GM19025 (cell line): ENCODE measurements around the gene MCU.

ENCODE experiments used
- ATAC-seq: cut with Tn5 transposase; IDR thresholded peaks from one replicate; pipeline ENCODE4 v1.9.1; 2021; ENCODE audit warnings: mild to moderate bottlenecking, low read depth, moderate library complexity; ENCODE audit not compliant: unreplicated experiment

Gene MCU

DNA sequence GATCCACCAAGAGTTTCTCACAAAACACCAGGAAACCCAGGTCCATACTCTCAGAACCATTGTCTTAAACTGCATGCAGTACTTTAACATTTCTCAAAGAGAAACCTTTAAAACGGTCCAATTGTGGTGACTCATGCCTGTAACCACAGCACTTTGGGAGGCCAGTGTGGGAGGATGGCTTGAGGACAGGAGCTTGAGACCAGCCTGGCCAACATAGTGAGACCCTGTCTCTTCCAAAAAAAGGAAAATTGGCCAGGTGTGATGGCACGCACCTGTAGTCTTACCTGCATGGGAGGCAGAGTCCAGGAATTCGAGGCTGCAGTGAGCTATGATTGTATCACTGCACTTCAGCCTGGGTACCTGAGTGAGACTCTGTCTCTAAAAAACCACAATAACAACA, 104.1 kb downstream of the MCU start:
- no peak for ATAC-seq

DNA sequence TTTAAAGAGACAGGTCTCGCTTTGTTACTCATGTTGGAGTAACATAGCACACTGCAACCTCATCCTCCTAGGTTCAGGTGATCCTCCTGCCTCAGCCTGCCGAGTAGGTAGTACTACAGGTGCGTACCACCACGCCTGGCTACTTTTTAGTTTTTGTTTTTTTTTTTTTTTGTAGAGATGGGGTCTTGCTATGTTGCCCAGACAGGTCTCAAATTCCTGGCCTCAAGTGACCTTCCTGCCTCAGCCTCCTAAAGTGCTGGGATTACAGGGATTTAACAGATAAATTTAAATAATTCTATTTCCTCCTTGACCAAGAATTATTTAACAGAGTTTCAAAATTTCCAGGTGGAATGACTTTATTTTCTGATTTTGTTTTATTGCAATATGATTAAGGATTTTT, 104.6 kb downstream of the MCU start:
- no peak for ATAC-seq

DNA sequence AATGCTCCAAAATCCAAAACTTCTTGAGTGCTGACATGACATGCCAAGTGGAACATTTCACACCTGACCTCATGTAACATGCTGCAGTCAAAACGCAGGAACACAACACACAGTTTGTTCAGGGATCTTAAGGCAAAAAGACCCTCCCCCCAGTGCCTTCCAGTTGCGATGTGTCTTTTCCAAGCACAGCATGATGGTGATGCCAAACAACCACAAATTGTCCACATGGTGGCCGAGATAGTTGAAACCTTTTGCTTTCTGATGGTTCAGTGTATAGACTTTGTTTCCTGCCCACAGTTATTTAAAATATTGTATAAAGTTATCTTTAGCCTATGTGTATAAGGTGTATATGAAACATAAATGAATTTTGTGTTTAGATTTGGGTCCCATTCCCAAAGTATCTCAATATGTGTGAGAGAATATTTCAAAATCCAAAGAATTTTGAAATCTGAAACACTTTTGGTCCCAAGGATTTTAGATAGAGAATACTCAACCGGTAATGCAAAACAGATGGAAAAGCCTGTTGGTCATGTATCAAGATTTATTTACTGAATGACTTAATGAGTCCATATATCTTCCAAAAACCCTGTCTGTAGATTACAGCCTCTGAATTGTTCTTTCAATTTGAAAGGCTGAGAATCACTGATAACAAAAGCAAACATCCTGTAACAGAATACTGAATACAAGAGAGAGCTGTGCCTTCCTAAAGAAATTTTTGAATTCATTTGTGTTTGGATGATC, 108.2 kb downstream of the MCU start:
- ATAC-seq, result no peak

DNA sequence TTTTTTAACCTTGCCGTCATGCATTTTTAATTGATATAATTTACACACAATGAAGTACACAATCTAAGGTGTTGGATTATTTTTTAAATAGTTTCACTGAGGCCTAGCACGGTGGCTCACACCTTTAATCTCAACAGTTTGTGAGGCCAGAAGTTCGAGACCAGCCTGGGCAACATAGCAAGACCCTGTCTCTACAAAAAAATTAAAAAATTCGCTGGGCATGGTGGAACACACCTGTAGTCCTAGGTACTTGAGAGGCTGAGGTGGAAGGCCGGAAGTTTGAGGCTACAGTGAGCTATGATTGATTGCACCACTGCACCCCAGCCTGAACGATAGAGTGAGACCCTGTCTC, 108.8 kb downstream of the MCU start:
- no peak for ATAC-seq

DNA sequence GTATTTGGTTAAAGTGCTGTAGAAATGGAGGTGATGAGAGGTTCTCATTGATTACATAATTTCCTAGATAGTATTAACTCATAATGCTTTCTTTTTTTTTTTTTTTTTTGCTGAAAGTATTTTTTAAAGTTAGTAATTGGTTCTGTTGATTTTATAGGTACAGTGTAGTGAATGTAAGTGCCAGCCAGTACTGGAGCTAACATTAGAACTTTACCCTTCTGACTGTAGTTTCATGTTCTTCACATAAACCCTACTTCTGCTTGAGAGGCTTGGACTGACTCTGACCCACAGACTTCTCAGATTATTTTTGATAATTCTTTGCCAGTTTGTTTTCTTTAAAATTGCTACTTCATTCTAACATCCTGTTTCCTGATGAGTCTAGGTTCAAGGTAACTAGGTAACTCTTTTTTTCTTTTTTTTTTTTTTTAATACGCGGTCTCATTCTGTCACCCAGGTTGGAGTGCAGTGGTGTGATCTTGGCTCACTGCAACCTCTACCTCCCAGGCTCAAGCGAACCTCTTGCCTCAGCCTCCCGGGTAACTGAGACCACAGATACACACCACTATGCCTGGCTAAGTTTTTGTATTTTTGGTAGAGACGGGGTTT, 109.4 kb downstream of the MCU start:
- ATAC-seq, result no peak

DNA sequence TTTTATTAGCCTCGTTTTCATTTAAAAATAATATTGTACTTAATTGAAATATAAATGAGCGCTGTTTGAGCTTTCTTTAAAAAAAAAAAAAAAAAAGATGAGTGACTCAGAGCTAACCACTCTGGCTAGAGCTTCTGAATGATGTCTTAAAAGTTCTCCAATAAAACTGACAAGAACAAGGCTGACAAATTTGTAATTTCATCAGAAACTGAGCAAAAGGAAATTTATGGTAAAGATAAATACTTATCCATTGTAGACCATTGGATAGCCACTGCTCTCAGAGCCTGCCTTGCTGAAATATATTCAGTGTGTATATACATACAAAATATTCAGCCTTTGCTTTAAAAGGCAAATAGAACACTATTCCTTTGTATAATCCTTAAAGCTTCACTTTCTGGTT, 110.4 kb downstream of the MCU start:
- no peak for ATAC-seq

DNA sequence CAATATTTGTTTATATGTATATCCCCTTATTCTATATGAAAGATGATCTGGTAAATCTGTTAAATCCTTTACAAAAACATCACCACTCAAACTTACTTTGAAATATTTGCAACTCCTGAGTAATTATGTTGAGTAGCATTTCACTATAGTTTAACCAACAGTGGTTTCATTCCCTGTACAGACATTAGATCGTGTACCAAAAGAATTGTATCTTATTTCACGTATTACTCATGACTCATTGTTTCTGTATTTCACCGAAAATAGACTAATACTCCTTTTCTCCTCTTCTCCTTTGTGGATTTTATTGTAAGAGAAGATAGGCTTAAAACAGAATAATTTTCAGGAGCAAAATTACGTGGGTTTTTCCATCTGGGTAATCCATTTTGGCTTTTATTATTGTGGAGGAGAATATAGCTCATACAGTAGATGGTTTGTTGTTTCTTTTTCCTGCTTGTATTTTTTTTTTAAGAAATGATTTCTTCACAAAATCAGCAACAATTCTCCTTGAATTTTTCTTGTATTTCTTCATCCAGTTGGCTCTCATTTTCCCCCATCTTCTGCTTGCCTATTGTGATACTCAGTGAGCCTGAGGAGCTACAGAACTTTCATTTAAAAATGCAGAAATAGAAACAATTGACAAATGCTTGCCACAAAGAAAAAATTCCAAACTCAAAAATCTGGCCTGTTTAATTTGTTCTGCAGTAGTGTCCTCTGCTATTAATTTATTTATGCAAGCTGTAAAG, 111.0 kb downstream of the MCU start:
- ATAC-seq, result no peak

DNA sequence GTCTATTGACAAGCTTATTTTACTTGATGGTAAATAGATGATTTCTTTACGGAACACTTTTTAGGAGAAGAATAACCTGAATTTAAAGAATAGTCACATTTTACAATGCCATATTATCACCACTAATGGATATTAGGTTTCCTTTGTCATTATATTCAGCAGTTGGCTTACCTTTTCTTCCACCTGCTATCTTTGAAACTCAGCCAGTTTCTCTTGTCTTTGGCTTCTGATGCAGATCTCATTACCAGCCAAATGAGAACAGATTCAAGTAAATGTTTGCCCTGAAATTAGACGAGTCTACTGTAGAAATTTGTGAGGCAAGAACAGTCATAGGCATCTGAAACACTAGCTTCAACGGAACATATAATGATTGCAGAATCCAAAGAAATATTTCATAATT, 116.1 kb downstream of the MCU start:
- no peak for ATAC-seq

DNA sequence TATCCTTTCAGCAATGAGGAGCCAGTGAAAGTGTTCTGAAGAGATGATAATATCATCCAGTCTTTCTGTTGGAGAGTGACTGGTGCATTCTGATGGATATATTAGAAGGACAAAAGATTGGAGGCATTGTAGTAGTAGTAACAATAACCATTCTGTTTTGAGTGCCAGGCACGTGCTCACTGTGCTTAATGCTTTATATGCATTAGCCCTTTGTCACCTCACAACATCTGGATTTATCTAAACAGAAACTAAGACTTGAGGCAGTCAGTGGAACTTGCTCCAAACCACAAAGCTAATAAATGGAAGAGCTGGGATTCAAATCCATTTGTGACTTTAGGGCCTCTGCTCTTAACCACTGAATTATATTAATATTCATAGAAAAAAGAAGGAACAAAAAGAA, 117.1 kb downstream of the MCU start:
- no peak for ATAC-seq

DNA sequence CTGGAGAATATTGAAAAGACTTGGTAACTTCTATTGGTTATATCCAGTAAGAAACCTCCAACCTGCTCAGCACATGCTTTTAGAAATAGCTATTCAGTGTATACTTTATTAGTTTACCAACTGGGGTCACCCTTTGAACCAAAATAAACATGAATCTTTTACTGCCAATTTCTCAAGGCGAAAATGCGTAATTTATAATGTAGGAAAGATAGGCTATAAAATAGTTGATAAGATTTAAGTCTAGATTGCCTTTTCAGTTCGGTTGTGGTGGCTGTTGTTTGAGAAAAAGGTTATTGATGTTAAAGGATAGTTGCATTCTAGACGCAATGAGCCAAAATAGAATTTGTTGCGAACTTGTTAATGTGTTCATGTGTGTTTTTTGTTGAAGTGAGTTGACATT, 119.0 kb downstream of the MCU start:
- no peak for ATAC-seq

DNA sequence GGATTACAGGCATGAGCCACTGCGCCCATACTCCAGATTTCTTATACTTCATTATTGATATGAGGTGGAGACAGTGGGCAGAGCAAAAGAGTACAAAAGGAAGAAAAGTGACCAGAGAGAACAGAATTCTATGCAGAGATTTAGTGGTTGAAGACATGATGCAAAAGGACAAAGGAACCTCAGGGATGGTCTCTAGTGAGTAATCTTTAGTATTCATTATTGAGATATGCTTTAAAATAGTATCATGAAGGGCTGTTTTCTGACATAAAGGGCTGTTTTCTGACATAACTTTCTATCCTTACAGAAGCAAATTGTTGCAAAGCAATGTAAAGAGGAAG, 120.4 kb downstream of the MCU start:
- ATAC-seq, result no peak

DNA sequence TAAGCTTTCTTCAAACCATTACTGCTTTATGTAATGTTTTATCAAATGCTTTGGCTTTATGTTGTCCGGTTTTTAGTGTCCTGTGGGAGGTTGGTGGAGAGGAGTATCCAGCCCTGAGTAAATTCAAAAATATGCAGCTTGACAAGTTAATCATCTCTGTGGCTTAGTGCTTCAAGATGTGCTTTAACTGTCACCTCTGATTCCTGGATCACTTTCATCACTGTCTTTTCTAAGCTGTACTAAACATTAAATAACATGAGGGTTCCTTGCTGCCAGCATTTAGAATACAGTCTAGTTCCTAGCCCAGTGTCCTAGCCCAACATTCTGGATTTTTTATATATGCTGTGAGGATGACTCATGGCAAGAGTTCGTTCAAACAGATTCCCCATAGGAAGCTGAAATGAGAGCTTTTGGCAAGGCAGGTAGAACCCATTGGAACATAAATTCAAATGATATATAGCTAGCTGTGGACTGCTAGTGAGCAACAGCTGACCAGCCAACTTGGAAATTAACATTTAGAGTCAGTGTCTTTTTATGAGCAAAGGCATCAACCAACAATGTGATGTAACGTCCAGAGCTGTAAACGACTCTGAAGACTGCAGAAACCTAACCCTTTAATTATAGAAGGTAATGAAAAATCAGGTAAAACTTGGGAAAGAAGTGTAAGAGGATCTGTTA, 120.9 kb downstream of the MCU start:
- ATAC-seq, result no peak

DNA sequence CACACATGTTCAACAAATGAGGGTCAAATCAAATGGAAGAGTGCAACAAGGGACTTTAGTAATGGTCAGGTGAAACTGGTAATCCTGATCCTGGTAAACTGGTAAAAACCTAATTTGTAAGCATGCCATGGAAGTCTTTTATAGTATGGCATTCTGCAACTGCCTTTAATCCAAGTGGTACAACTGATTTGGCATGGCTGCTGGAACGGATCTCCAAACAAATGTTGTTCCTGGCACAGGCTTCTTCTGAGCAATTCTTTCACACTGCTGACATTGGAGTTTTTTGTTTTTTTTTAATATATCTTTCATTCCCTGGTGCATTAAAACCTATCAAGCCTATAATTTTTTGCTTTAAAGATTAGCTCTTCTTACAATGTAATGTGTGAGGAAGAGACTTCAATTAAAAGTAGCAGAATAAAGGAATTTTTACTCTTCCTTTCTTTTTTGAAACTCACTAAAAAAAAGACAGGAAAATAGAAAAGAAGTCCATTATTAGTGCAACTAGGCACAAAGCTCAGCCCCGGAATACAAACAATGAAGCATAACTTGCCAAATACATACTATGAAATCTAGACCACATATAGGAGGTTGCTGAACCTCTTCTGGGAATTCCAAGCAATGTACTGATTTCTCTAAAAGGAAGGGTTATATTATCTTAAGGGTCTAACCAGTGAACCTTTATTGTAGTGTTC, 122.3 kb downstream of the MCU start:
- no peak for ATAC-seq

DNA sequence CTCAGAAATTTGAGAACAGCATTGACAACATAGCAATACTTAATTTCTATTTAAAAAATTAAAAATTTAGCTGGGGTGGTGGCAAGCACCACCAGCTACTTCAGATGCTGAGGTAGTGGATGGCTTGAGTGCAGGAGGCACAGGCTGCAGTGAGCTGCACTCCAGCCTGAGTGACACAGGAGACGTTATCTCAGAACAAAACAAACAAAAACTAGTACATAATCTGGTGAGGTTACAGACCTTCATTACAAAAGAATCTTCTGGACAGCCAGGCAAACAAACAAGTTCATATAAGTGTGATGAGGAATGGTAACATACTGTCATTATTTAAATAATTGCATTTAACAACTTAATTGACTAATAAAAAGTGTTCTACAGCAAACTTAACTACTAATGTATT, 124.6 kb downstream of the MCU start:
- no peak for ATAC-seq

DNA sequence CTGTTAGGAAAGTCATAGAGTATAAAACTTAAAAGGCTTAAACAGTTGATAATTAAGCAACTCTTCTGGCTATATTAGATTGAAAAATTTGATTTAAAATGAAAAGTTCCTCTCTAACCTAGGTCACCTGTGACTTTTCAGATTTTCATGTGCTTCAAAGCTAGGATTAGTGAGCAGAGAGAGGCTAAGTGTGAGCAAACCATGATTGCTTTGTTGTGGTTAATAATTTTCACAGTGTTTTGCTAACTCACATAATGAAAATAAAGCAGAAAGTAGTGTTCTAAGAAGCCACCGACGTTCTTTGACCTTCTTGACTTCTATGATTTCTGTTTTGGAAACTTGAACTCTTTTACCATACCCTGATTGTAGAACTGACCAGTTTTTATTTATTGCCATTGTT, 126.1 kb downstream of the MCU start:
- no peak for ATAC-seq

DNA sequence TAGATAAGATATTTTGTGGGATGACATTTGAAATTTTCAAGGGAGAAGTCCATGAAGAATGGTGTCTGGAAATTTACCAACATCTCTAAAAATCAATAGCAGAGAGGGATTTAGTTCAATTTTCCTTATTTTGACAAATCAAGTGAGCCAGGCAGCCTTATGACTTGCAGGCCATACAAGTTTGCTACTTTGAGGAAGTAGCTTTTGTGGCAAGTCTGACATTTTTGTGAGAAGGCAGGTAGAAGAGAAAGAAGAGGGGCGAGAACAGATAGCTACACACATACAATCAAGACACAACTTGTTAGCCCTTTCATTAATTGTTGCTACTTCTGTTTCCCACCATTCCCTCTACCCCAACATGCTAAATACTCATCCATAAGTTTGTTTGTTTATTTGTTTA, 127.1 kb downstream of the MCU start:
- no peak for ATAC-seq

DNA sequence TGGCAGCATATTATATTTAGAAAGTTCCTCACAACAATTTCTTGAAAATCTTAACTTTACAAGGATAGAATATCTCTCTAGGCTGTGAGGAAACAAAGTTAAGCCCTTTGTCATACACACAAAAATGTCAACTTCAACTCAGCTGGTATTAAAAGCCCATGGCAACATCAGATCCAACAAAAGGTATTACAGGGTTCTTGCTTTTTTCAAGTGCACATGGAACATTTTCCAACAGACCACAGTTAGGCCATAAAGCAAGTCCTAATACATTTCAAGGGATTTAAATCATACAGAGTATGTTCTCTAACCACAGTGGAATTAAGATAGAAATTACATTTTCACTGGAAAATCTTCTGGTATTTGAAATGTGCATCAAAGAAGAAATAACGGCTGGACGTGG, 129.7 kb downstream of the MCU start:
- no peak for ATAC-seq

DNA sequence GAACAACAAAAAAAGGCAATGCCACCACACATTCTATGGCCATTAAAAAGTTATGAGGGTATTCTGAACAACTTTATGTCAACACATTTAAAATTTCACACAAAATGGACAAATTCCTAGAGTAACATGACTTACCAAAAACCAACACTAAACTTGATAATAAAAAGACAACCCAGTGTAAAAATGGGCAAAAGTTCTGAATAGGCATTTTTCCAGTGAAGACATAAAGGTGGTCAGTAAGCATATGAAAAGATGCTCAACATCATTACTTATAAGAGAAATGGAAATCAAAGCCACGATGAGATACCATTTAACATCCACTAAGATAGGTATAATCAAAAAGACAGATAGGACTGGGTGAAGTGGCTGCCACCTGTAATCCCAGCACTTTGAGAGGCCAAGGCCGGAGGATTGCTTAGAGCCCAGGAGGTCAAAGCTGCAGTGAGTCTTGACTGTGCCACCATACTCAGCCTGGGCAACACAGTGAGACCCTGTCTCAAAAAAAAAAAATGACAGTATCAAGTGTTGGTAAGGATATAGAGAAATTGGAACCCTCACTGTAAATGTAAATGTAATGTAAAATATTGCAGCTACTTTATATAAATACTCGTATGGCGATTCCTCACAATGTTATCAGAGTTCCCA, 130.5 kb downstream of the MCU start:
- ATAC-seq, result no peak

DNA sequence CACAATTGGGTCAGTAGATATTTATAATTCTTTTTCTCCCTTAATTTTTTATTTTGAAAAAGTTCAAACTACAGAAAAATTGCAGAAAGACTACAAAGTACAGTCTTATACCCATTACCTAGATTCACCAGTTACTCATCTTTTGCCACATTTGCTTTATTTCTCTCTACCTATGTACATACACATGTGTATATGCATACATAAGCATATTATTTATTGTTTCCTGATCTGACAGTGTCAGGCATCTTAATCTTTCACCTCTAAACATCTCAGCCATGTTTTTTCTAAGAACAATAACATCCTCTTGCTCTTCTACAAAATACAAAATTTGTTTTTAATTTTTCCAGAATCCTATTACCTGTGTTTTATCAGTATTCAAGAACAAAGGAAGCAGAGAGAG, 133.2 kb downstream of the MCU start:
- no peak for ATAC-seq

DNA sequence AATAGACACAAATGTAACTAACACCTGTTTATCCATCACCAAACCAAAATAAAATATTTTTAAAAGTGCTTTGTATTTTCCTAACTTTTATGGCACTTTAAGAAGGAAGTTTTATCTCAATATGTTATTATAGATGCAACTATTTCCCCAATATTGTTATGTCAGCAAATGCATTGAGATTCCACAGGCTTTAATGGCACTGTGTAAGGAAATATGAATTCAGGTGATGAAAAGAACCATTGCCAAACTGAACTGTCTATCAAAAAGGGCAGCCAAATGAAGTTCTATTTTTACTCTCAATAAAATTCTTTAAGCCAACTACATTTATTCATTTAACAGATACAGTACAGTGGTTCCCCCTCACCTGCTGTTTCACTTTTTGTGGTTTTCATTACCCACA, 134.4 kb downstream of the MCU start:
- ATAC-seq, result no peak

DNA sequence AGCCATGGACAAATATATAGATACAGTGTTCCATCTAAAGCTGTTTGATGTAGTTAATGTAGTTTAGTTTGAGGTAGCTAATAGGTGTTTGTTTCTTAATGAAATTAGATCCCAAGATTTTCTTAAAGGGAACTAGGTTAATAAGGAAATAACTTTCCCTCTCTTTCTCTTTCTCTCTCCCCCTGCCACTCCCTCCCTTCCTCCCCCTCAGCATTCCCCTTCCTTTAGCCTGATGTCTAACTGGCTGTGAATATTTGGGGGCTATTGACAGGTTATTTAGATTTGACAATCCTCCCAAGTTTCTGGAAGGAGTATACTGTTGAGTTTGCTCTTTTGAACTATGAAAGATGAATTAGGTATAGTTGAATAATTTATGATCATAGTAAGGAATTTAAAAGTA, 136.4 kb downstream of the MCU start:
- no peak for ATAC-seq
